ENCODE measurements around the gene CHI3L1.

GRCh38 chr1:203147376-203147775 is 39.1 kb downstream of the CHI3L1 start:
- TF ChIP-seq CTCF (IDR thresholded peaks at IDR 0.05) = no peak
- TF ChIP-seq POLR2A (IDR thresholded peaks at IDR 0.05) = no peak
